Fibroblast of the conjunctiva (primary cell): ENCODE data around the gene MESD.

ENCODE experiments used
- DNase-seq: peaks from one replicate; pipeline ENCODE4 v3.0.0-alpha.2; 2010; ENCODE audit warnings: low read depth

MESD gene

GRCh38 chr15:80937718-80938117, 51.9 kb downstream of the MESD start:
- no peak for DNase-seq

GRCh38 chr15:80936288-80937078, 53.1 kb downstream of the MESD start:
- no peak for DNase-seq

- no peak for DNase-seq
These were observed 54.8 kb downstream of the MESD start for GRCh38 chr15:80934761-80935221.

DNA sequence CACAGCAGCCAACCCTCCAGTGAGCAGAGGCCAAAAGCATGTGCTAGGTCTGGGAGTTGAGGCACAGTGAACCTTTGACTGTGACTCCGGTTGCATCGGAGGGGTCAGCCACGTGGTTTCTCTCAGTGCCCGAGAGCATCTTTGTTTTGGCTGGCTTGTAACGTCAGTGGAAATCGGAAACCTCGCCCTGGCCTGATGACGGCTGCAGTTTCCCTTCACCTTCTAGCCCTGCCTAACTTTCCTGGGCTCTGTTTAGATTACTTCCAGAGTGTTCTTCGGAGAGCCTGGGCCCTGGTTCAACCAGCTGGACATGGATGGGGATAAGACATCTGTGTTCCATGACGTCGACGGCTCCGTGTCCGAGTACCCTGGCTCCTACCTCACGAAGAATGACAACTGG, 56.6 kb downstream of the MESD start:
- no peak for DNase-seq

DNA sequence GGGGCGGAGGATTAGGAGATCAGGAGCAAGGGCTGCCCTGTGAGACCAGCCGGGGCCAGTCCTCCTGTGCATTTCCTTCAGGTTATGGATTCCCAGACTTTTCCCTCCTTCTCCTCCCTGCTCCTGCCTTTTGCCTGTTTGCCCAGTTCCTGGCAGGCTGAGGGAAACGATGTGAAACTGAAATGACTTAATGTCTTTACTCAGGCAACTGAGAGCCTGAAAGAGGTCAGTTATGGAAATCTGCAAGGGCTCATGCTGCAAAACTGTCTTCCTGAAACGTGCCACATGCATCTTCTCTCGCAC, 57.2 kb downstream of the MESD start:
- no peak for DNase-seq

GRCh38 chr15:80931721-80932512, 57.7 kb downstream of the MESD start:
- DNase-seq = no peak

DNA sequence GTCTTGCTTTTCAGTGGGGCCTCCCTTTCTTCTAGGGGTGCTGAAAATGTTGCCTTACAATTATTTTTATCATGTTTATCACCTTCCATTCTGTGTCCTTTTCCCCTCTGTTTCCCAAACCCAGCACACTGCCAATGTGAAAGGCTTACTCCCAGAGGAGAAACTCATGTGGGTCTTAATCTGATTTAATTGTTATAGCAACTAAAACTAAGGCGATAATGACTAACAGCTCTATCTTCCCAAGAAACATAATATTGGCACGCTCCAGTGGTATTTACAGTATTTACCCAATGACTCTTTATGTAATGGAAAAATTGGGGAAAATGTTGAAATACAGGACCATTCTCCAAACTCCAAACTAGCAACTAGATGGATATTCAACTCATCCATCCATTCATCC, 58.4 kb downstream of the MESD start:
- DNase-seq = no peak

- DNase-seq = no peak
These were observed 59.9 kb downstream of the MESD start for GRCh38 chr15:80929689-80930088.

- DNase-seq = no peak
These were observed 60.4 kb downstream of the MESD start for GRCh38 chr15:80929225-80929624.

DNA sequence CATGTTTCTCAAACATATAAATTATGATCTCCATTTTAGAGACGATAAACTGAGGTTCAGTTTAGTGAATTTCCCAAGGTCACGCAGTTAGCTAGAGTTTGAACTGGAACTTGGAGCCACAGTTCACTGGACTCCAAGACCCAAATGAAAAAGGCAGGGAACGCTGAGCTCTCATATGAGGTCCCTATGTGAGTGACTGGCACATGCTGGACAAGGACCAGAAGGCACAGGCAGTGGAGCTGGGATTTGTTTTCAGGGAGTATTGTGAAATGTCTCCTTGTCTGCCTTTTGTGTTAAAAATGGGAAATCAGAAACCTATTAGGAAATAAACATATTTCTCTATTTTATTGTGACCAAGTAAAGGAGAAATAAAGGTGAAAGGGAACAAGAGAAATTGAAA, 63.5 kb downstream of the MESD start:
- no peak for DNase-seq

GRCh38 chr15:80925597-80926059, 64.0 kb downstream of the MESD start:
- no peak for DNase-seq

- no peak for DNase-seq
These were observed 65.3 kb downstream of the MESD start for GRCh38 chr15:80924278-80924677.

GRCh38 chr15:80923668-80924067, 66.0 kb downstream of the MESD start:
- no peak for DNase-seq

DNA sequence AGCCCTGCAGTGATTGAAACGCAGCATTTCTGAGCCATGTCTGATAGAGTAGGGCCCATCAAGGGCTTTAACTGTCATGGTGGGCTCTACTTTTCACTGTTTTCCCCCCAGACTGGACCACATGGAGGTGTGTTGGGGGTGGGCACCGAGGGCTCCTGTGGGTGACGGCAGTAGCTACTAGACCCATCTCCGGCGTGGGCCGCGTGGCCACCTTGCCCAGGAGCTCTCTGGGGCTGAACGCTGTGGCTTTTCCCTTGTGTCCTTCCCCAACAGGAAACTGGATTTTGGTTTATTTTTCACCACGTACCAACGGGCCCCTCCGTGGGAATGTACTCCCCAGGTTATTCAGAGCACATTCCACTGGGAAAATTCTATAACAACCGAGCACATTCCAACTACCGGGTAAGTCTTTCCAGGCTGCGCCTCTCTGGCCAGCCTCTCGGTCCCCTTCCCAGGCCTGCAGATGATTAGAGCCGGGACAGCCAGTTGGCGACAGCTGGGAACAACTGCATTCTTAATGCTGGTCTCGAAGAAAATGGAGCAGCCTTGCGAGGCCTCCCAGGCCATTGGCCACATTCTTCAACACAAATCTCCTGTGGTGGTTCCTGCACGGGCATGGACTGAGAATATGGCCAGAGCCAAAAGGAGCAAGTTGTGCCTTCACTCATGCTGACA, 67.7 kb downstream of the MESD start:
- no peak for DNase-seq

DNA sequence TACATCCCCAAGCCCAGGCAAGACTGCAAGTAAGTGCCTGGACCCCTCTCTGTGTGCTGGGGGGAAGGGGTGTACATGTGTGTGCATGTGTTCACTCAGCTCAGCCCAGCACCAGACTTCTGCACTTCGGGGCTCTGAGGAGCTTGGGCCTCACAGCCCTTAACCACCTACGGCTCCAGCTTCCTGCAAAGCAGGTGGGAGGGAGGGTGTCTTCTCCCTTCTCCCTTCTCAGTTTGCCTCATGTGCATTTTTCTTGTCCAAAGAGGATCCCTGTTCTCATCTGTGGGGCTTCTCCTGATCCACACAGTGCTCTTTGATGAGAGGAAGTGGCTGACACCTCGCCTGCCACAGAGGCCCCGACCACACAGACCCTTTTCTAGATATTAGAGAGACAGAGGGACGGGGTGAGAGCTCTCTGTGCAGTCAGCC, 69.3 kb downstream of the MESD start:
- no peak for DNase-seq

GRCh38 chr15:80918196-80918783, 71.3 kb downstream of the MESD start:
- DNase-seq = no peak

DNA sequence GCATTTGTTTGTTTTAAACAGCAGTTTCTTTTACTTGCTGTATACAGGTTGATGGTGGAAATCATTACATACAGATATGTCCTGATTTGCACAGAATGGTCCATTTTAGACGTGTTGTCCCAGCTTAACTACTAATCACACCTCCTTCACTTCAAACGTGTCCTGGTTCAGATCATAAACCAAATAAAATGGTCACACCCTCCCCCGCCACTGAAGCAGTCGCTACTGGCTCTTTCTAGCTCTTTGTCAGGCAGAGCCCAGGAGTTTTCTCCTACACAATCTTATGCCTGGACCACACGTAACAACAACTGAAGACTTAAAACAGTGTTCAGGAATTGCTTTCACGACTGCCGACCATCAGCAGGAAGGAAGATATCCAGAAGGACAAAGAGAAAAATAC, 73.6 kb downstream of the MESD start:
- DNase-seq = no peak

GRCh38 chr15:80915472-80915871, 74.1 kb downstream of the MESD start:
- no peak for DNase-seq

DNA sequence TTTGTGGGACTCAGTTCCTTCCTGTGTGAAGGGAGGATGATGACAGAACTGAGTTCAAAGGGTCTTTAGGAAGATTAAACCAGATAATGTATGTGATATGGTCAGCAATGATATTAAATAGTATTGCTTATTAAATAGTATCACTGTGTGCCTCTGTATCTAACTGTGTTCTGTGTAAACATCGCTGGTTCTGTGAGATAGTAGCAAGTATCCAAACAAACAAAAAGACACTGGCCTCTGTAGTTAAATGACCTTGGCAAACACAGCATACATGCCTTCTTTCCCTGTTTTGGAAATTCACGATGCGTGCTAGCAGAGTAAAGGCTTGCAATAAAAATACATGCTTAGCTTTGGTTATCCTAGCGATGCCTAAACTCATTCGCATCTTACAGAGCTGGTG, 76.1 kb downstream of the MESD start:
- DNase-seq = no peak

DNA sequence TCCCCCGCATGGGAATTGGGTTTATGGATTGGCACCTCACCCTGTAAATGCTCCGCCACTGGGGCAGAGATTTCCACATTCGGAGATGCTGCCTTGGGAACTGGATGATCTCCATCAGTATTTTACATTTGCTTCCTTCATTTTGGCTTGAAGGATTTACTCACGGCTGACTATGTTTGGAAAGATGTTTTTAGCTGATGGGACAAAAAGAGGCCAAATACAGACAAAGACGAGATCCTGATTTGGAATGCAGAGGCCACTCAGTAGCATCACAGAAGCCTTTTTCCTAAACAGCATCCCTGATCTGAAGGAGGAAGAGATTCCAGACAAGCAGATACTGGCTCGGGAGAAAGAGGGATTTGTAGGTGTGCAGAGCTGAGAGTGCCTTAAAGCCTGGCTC, 76.9 kb downstream of the MESD start:
- DNase-seq = no peak

GRCh38 chr15:80911821-80912220, 77.8 kb downstream of the MESD start:
- no peak for DNase-seq

DNA sequence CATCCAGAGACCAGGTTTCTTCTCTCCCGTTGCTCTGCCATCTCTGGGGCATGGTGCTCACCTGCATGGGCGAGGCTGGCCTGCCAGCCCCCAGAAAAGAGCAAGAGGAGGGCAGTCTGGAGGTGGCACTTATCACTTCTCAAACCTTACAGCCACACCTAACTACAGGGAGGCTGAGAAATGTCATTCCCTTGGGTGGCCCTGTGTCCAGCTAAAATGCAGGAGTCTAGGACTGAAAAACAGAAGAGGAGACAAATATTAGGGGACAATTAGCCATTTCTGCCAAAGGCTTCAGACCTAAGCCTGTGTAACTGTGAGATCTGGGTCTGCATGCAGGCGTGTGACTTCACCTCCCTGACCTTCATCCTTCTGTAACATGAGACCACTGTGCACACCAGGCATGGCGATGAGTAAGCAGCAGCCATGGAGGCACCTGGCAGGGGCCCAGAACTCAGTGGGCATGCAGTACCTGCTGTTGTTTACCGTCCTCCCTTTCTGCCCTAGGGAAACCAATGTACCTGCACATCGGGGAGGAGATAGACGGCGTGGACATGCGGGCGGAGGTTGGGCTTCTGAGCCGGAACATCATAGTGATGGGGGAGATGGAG, 83.4 kb downstream of the MESD start:
- DNase-seq = no peak
